Mesothelial cell of epicardium (in vitro differentiated cells): Measurements from ENCODE around the gene HES7. TPM values are rescaled to one million over a fixed set of nuclear protein-coding genes. Genes with fewer than 3 reads are reported as not detected.

Source experiments
- DNase-seq, 2 experiments: peaks; one replicate each; pipeline ENCODE4 v3.0.0; 2021; ENCODE audit warnings: low spot score in 2 of 2; ENCODE audit not compliant: unreplicated experiment in 2 of 2
- H3K27ac Mint-ChIP-seq: 2 replicates; pipeline ENCODE4 v1.8.0; 2021; ENCODE audit warnings: mixed read lengths
- H3K27me3 Mint-ChIP-seq: 2 replicates; pipeline ENCODE4 v1.8.0; 2021; ENCODE audit warnings: low read depth, mixed read lengths
- H3K36me3 Mint-ChIP-seq: 2 replicates; pipeline ENCODE4 v1.8.0; 2021; ENCODE audit warnings: mixed read lengths
- H3K4me1 Mint-ChIP-seq: 2 replicates; pipeline ENCODE4 v1.8.0; 2021; ENCODE audit warnings: mixed read lengths
- H3K4me3 Mint-ChIP-seq: 2 replicates; pipeline ENCODE4 v1.8.0; 2021; ENCODE audit warnings: mild to moderate bottlenecking, moderate library complexity, mixed read lengths
- H3K9me3 Mint-ChIP-seq: 2 replicates; pipeline ENCODE4 v1.8.0; 2021; ENCODE audit warnings: mixed read lengths
- total RNA-seq: library from RNA; stranded (reverse); gene quantifications from 3 replicates; pipeline ENCODE4 v1.2.1, GENCODE V29; 2021
- TF ChIP-seq, protein P1 (sequence below): fragments of 200-600 bp; sonication (generic); IDR thresholded peaks from one replicate; pipeline ENCODE4 v1.5.0; 2021; ENCODE audit warnings: antibody characterized with exemption; ENCODE audit not compliant: unreplicated experiment

The HES7 gene
- total RNA-seq, 1 donor from 2014 or later, result 0.45 TPM

DNA sequence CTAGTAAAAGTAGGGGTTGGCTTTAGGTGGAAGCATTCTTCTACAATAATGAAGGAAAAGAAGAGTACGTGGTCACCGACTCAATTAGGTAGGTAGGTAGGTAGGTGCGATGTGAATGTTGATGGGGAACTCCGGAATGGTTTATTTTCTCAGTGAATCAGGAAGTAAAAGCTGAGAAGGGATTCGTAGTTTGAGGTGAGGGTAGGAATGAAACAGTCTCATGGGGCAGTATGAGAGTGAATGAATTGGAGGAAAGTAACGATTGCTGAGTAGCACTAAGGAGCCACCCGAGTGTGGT is 14.4 kb upstream of the HES7 start:
- no peaks in the 10 kb centered on the region for H3K9me3 Mint-ChIP-seq
- H3K36me3 Mint-ChIP-seq, result peaks cover 16% of the 10 kb centered on the region
- no peaks in the 10 kb centered on the region for H3K27me3 Mint-ChIP-seq
- DNase-seq, result no peak
- TF ChIP-seq, protein P1, sequence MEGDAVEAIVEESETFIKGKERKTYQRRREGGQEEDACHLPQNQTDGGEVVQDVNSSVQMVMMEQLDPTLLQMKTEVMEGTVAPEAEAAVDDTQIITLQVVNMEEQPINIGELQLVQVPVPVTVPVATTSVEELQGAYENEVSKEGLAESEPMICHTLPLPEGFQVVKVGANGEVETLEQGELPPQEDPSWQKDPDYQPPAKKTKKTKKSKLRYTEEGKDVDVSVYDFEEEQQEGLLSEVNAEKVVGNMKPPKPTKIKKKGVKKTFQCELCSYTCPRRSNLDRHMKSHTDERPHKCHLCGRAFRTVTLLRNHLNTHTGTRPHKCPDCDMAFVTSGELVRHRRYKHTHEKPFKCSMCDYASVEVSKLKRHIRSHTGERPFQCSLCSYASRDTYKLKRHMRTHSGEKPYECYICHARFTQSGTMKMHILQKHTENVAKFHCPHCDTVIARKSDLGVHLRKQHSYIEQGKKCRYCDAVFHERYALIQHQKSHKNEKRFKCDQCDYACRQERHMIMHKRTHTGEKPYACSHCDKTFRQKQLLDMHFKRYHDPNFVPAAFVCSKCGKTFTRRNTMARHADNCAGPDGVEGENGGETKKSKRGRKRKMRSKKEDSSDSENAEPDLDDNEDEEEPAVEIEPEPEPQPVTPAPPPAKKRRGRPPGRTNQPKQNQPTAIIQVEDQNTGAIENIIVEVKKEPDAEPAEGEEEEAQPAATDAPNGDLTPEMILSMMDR, result no peak
- no peaks in the 10 kb centered on the region for H3K4me1 Mint-ChIP-seq
- no peak overlapping the region for H3K4me3 Mint-ChIP-seq
- H3K27ac Mint-ChIP-seq, result no peak overlapping the region

DNA sequence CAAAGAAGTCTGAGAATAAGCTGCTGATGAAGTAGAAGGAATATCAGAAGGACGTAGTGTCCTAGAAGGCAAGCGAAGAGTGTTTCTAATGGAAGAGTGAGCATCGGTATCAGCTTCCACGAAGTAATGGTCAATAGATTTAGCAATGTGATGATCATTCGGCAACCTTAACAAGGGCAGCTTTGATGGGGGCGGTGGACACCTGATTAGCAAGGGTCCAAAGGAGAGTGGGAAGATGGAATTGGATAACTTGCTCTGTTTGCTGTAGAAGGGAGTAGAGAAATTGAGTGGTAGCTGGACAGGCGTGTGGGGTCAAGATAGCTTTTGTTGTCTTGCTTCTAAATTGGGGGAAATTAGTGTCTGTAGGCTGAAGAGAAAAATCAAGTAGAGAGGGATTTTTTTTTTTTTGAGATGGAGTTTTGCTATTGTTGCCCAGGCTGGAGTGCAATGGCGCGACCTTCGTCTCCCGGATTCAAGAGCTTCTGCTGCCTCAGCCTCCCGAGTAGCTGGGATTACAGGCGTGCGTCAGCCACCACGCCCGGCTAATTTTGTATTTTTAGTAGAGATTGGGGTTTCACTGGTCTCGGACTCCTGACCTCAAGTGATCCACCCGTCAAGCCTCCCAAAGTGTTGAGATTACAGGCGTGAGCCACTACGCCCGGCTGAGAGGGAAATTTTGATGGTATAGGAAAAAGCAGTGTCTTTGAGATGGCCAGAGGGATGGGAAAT is 13.9 kb upstream of the HES7 start:
- Mint-ChIP-seq H3K36me3 (peaks cover 14% of the 10 kb centered on the region), H3K9me3 (no peaks in the 10 kb centered on the region), H3K4me1 (no peaks in the 10 kb centered on the region), H3K4me3 (no peak overlapping the region), H3K27me3 (no peaks in the 10 kb centered on the region), H3K27ac (no peak overlapping the region)
- DNase-seq, result peak in 1 of 2 experiments; percentile 31
- TF ChIP-seq, protein P1, result no peak

DNA sequence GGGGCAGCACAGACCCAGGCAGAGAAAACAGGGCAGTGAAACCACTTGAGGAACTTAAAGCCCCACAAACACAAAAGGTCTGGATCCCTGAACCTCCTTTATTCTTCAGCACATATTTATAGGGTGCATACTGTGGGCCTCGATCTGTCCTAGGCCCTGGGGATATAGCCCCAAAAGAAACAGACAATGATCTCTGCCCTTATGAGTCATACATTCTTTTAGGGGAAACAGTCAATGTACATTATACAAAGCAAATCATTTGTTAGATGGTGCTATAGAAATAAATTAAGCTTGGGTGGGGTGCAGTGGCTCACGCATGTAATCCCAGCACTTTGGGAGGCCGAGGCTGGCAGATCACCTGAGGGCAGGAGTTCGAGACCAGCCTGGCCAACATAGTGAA is 10.0 kb upstream of the HES7 start:
- H3K27me3 Mint-ChIP-seq, result peaks cover 20% of the 10 kb centered on the region
- no peak overlapping the region for H3K27ac Mint-ChIP-seq
- no peaks in the 10 kb centered on the region for H3K9me3 Mint-ChIP-seq
- H3K36me3 Mint-ChIP-seq, result no peaks in the 10 kb centered on the region
- H3K4me1 Mint-ChIP-seq, result no peaks in the 10 kb centered on the region
- no peak overlapping the region for H3K4me3 Mint-ChIP-seq
- no peak for DNase-seq
- TF ChIP-seq, protein P1, result no peak

DNA sequence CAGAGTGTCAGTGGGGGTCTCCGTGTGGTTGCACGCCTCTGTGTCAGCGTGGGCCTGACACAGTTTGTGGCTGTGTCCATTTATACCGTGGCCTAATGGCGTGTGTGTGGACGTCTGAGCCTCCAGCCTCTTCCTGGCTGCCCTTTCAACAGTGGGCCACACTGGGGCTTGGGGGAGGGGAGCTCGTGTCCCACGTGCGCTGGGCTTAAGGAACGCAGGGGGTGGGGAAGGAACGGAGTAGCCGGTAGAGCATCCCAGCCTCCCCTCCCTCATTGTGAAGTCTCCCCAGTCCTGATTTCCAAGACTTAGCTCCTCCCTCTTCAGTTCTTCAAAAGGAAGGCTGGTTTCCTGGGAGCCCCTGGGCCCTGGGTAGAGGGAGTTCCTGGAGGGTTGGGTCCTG is 9.5 kb upstream of the HES7 start:
- no peak for DNase-seq
- H3K27ac Mint-ChIP-seq, result no peak overlapping the region
- H3K9me3 Mint-ChIP-seq, result no peaks in the 10 kb centered on the region
- peaks cover 23% of the 10 kb centered on the region for H3K27me3 Mint-ChIP-seq
- H3K4me3 Mint-ChIP-seq, result no peak overlapping the region
- H3K36me3 Mint-ChIP-seq, result no peaks in the 10 kb centered on the region
- TF ChIP-seq, protein P1, result no peak
- H3K4me1 Mint-ChIP-seq, result no peaks in the 10 kb centered on the region

DNA sequence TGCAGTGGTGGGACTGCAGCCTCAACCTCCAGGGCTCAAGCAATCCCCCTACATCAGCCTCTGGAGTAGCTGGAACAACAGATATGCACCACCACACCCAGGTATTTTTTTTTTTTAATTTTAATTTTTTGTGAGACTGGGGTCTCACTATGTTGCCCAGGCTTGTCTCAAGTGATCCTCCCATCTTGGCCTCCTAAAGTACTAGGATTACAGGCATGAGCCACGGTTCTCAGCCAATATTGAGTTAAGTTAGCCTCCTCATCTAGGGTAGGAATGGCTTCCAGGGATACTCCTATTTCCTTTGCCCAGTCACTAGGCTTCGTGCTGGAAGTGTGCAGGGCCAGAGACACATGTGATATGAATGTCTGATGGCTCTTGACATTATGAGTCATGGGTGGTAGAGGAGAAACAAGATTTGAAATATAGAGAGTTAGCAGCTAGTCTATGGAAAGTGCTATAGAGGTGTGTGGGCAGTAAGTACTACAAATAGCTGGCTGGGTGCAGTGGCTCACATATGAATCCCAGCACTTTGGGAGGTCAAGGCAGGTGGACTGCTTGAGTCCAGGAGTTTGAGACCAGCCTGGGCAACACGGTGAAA is 8.0 kb upstream of the HES7 start:
- no peaks in the 10 kb centered on the region for H3K36me3 Mint-ChIP-seq
- peaks cover 4% of the 10 kb centered on the region for H3K4me1 Mint-ChIP-seq
- no peaks in the 10 kb centered on the region for H3K9me3 Mint-ChIP-seq
- TF ChIP-seq, protein P1, result no peak
- no peak overlapping the region for H3K4me3 Mint-ChIP-seq
- H3K27me3 Mint-ChIP-seq, result peaks cover 29% of the 10 kb centered on the region
- no peak overlapping the region for H3K27ac Mint-ChIP-seq
- DNase-seq, result no peak
